ENCODE measurements around the gene GET4.
"Not testable (repeated sequence)": the region's sequence is repeated elsewhere in the genome, so short reads cannot be mapped to it uniquely, and the experiment has no call there.

GET4 gene

GRCh38 chr7:872685-873084 is 3.7 kb upstream of the GET4 start:
- not testable (repeated sequence) for DNase-seq

GRCh38 chr7:873367-874002 is 2.9 kb upstream of the GET4 start:
- DNase-seq: peak; percentile 72

DNA sequence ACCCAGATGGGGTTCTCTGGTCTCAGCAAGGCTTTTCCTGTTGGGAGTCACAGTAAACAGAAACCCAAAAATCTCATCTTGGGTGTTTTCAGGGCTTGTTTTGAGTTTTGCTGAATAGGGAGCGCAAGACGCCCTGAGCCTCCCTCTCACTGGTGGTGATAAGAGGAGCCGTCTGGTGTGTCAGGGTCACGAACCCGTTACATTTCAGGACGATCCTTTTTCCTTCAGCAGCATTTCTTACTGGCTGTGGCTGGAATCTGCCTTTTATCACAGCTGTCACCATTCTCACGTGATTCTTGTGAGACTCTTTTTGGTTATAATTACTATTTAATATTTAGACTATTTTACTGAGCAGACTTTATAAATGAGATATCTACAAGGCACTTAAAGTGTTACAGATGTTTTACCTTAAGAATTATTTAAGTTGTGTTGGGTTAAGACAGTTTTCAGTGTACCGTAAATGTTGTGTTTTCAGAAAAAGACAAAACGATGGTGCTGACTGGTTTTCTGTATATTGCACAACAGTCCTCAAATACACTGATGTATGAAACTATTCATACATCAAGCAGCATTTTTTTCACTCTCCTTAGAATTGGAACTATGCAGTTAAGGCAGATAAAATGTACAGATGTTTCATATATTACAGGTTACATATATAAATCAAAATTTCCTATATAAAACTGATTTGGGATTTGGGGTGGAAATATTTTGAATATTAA is 2.2 kb upstream of the GET4 start:
- no peak for DNase-seq

DNA sequence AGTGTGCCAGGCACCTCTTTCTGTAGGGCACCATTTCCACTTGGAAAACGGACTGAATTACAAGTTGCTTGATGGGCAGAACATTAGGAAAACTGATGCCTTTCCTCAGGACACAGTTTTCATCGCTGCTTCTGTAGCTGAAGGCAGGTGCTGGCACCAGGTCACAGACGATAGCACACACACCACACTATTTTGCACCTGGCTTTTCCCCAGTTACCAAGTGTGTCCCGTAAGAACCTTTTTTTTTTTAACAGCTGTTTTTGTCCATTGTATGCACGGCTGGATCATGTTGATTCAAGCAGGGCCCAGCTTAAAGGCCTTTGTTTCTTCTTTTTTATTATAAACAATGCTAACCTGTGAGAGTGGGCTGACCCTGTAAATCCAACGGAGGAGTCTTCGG is 1.3 kb upstream of the GET4 start:
- no peak for DNase-seq

DNA sequence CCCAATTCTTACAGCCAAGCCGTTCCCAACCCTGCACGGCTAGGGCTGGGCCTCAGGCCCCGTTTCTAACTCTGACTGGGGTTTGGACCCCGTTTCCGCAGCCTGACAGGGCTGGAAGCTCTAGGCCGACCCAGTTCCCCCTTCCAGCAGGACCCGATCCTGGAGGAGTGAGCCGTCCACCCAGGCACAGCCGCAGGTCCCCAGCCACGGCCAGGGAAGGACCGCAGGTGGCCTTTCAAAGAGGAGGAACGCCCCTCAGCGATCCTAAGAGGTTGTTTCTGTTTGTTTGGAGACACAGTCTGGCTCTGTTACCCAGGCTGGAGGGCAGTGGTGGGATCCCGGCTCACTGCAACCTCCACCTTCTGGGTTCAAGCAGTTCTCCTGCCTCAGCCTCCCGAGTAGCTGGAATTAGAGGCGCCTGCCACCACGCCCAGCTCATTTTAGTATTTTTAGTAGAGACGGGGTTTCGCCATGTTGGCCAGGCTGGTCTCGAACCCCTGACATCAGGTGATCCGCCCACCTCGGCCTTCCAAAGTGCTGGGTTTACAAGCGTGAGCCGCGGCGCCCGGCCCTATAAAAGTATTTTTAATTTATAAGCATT is 778 bp upstream of the GET4 start:
- no peak for DNase-seq

DNA sequence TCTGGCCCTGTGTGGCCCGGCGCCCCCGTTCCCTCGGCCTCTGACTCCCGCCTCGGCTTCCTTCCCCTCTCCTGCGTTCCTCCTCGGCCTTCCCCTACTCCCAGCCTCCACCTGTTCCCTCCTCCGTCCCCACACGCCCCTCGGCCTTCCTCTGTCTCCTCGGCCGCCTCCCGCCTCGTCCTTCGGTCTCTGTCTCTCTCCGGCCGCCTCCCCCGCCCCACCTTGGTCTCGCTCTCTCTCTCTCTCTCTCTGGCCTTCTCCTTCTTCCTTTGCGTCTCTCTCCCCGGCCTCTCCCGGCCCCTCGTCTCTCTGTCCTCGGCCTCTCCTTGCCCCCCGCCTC is 588 bp downstream of the GET4 start:
- peak; percentile 65 for DNase-seq

- peak; percentile 49 for DNase-seq
These were observed 1.2 kb downstream of the GET4 start for GRCh38 chr7:877312-878232.

GRCh38 chr7:879093-879492 is 2.7 kb downstream of the GET4 start:
- no peak for DNase-seq

DNA sequence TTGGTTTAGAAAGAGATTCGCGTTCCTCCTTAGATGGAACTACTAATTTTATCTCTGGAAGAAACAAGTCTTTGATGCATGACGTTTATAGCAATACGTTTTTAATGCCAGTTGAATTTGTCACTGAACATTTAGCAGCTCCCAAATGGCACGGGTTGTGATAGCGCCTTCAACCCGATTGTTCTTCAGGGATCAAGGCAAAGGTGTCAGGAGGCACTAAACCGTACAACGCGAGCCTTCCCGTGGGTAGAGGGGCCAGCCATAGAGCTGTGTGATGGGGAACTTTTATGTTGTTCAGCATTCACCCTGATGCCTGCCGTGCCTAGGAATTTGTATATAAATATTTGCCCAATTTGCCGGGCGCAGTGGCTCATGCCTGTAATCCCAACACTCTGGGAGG is 3.4 kb downstream of the GET4 start:
- no peak for DNase-seq

DNA sequence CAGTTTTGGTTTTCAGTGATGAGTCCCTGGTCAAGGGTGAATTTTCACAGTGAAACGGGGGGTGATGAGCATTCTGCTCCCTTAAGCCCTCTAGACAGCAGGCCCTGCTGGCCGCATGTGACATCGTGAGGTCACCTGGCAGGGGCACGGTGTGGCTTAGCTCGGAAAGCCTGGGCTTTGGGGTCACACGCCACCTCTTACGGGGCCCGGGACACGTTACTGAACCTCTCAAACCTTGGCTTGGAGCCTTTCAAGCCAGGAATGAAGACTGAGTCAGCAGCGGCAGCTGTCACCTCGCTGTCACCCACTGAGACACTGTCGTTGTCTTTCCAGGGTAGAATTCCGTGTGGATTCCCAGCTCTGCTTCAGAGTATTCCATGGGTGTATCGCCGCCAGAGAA is 4.1 kb downstream of the GET4 start:
- no peak for DNase-seq

DNA sequence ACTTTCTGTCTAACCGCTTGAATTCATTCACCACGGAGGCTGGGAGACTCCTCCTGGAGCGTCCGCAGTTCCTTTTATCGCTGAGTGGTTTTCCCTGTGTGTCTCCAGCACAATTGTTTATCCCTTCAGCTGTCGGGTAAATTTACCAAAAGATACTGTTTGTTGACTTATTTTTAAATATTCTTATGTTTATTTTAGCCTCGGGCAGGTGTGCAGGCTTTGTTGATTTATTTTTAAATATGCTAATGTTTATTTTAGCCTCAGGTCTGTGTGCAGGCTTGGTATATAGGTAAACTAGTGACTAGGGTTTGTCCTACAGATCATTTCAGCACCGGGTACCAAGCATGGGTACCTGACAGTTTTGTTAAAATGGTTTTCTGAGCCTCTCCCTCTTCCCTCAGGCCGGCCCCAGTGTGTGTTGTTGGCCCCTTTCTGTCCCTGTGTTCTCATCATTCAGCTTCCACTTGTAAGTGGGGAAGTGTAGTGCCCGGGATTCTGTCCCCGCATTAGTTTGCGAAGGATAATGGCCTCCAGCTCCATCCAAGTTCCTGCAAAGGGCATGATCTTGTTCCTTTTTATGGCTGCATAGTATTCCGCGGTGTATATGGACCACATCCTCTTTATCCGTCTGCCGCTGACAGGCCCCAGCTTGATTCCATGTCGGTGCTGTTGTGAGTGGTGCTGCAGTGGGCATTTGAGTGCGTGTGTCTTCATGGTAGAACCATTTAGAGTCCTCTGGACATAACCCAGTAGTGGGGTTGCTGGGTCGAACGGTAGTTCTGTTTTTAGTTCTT is 5.3 kb downstream of the GET4 start:
- no peak for DNase-seq

DNA sequence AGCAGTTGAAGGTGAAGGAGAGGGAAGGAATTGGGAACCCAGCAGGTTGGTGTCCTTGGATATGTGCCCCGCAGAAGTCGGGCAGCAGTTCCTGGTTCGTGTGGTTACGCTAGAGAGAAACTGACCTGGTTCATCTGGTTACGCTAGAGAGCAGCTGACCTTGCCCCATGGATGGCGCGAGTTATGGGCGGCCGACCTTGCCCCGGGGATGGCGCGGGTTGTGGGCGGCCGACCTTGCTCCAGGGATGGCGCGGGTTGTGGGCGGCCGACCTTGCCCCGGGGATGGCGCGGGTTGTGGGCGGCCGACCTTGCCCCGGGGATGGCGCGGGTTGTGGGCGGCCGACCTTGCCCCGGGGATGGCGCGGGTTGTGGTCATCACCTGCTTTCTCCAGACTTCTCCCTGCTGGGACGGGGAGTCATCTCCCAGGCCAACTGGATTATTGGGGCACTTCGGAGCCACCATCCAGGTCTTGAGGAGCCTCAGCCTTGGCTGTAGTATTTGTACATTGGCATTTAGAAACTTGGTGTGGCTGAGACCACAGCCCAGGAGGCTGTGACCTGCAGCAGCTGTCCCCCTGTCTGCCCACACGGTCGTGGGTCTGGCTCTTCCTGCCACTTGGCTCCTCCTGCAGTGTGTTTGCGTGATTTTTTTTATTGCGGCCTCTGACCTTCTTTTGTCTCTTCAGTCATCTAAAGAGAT is 6.1 kb downstream of the GET4 start:
- DNase-seq: no peak

DNA sequence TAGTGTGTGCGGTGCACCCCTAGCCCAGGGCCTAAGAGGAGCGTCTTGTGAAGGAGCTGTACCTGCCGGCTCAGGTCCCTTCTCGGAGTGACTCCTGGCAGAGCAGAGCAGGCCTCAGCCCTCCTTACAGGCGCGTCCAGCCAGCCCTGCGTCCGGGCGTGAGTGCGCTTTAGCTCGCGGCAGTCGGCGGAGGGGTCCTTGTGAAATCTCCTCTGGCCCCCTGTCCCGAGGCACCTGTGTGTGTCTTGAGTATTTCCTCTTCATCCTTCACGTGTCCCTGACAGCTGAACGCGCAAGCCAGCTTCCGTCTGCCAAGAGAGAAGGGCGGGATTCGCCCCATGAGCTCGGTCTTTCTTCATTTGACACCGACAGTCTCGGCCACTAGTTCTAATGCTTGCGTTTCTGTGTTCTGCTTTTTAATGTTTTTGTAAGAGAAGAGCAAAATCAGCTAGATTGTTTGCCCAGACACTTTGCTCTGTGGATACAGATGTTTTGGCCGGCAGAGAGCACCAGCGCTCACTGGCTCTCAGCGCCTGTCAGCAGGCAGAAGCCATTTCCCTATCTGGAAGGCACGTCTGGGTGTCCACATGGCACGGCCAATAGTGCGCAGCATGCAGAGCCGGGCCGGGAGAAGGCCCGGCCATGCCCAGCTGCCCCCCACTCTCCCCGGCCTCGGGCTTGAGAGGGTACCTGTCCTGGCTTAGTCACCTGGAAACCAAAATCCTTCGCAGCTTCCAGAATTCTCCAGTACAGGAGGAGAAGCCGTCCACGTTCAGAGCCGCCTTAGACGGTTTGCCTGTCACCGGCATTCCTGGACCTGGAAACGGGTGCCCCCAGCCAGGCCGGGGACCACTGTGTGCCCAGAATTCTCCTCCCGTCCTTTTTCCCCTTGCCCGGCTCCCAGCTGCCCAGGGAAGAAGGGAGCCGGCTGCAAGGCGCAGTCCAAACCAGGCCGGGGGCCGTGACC is 7.0 kb downstream of the GET4 start:
- DNase-seq: no peak

- no peak for DNase-seq
These were observed 8.0 kb downstream of the GET4 start for GRCh38 chr7:884191-885003.

- no peak for DNase-seq
These were observed 9.0 kb downstream of the GET4 start for GRCh38 chr7:885261-885892.

GRCh38 chr7:885893-886625 is 9.7 kb downstream of the GET4 start:
- DNase-seq: no peak

GRCh38 chr7:886626-887487 is 10.5 kb downstream of the GET4 start:
- no peak for DNase-seq

DNA sequence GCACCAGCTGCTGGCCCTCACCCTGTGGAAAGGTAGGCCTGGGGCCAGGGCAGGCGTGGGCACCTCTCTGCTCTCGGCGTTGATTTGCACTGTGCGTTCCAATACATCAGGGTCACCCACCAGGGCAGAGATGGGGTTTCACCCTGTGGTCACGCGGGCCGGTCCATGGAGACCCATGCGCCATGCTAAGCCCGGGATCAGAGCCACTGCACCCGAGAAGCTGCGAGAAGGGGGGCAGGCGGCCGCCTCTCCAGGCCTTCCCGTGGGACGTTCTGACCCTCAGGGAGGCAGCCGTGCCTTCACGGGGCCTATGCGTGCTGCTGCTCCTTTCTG is 11.1 kb downstream of the GET4 start:
- no peak for DNase-seq
